Superior temporal gyrus (tissue), 1 donor: ENCODE measurements around the gene PRSS33.

Experiments
- DNase-seq: peaks from one replicate; pipeline ENCODE4 v3.0.0-alpha.2; 2016; ENCODE audit errors: extremely low spot score

The PRSS33 gene

DNA sequence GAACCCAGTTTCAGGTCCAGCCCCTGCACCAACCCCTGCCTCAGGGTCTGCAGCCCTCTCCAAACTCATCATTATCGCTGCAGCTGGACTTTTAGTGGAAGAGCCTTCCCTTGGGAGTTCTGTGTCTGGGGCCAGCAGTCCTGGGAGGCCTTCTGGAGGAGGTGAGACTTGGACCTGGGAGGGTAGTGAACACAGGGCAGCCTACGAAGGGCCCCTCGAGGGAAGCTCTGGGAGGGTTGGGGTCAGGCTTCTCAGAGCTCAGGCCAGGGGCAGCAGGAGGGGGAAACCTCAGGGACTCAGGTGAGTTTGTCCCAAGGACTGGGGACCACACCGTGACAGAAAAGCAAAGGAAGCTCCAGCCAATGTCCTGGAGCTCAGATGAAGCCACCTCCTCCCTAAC is 46.2 kb downstream of the PRSS33 start:
- DNase-seq = no peak

DNA sequence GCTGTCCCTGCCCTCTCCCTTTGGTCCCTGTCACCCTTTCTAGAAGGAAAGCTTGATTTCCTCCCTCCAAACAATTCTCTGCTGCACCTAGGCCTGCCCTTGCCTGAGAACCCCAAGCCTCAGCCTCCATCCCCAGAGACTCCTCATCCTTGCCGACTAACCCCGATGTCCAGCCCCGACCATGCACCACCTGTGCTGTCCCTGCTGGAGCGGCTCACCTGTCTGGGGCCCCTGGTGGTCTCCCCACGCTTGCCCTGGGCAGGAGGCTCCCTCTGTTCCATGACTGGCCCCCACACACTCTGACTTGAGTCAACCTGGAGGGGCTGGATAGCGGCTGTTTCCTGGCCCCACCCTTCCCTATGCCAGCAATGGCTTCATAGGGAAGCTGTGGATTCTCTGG is 46.9 kb downstream of the PRSS33 start:
- no peak for DNase-seq

DNA sequence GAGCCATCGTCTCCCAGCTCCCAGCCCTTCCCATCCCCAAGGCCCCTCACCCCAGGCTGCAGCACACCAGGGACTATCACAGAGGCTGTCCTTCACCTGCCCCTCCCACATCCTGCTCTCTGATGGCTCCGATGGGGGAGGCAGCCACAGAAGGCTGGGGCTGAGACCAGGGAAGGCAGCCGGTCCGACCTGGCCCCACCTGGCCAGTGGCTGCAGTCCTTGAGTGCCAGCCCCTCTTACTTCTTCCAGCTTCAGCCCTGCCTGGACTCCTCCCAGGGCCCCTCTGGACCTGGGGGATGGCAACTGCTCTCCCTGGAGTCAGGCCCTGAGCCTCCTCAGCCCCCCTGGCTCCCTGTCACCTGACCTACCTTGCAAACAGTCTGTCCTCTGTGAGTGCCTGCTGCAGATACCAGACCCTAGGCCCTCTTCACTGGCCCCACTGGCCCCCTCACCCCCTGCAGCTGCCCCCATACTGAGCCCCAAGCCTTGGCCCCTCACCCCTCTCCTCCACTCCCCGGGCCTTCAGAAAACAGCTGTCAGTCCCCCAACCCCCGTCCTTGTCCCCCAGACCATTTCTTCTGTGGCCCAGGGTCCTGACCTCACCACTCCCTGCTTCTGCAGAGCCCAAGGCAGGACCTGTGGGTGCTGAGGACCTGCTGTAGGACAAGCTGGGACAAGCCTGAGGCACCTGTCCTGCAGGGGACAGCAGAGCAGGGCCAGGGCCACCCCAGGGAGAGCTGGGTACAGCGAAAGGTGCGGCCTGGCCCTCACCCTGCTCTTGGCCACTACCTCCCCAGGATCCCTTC is 47.5 kb downstream of the PRSS33 start:
- DNase-seq = no peak

DNA sequence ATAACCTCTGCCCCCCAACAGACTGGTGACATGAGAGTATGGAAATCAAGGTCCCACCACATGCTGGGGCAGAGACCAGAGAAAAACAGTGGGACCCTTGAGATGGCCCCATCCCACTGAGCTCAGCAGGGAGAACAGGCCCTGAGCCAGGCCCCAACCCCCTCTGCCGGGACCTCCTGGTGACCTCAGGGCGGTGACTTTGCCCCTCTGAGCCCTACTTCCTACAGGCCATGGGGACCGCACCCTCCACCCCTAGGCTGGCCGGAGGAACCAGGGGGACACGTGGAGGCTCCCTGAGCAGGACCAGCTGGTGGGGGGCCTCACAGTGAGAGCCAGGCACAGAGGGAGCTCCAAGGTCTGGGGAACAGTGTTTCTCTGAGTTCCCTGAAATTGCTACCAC is 48.7 kb downstream of the PRSS33 start:
- DNase-seq = no peak

DNA sequence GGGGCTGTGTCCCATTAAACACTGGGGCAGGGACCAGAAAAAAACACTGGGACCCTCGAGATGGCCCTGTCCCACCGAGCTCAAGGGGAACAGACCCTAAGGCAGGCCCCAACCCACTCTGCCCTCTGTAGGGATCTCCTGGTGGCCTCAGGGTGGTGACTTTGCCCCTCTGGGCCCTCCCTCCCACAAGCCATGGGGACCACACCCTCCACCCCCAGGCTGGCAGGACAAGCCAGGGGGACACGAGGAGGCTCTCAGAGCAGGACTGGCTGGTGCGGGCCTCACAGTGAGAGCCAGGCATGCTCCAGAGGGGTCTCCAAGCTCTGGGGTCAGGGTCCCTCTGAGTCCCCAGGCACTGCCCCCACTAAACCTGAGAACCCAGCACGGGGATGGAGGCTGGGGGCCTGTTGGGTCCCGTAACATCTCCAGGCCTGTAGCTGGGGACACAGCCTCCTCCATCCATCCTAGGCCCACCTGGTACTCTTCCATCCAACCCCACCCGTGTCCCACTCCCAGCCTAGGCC is 49.4 kb downstream of the PRSS33 start:
- no peak for DNase-seq

DNA sequence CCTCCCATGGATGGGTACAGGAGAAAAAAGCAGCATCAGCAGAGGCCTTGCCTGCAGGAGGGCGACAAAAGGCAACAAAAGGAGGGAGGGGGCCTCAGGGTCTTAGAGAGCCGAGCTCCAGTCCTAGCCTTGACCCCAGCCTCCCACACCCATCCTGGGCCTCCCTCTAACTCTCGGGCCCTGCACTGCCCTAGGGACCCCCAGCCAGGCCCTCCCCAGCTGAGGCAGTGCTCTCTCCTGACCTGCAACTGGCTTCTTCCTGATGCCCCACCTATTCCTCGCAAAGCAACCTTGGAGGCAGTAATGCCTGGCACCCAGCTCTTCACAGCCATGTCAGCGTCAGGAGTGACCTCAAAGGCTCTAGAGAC is 50.1 kb downstream of the PRSS33 start:
- no peak for DNase-seq

DNA sequence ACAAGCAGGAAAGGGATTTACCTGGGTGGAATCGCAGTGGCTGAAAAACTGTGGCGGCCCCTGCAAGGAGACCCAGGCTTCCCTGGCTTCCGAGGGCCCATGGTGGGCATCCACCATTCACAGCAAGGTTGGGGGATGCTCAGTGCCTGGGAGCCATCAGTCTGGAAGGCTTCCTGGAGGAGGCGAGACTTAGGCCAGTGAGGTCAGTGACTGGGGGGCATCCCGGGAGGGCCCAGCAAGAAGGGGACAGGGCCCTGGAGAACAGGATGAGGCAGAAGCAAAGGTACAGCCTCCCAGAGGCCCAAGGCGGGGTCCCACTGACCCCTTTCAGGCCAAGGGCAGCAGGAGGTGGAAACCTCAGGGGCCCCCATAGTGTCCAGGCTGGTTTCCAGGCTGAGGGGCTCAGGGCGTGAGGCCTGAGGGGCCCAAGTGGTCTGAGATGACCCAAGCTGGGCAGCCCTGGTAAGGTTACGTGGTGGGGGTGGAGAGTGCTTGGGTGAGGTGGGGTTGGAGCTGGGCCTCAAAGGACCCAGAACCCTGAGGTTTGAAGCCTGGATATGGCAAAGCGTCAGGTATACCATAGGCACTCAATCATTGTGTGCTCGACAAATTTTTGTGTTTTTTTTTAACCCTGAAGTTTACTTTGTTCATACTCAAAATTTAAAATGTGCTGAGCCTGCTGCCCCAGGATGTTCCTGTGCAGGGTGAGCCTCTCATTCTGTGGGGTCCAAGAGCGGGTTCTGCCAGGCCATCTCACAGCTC is 50.7 kb downstream of the PRSS33 start:
- no peak for DNase-seq

DNA sequence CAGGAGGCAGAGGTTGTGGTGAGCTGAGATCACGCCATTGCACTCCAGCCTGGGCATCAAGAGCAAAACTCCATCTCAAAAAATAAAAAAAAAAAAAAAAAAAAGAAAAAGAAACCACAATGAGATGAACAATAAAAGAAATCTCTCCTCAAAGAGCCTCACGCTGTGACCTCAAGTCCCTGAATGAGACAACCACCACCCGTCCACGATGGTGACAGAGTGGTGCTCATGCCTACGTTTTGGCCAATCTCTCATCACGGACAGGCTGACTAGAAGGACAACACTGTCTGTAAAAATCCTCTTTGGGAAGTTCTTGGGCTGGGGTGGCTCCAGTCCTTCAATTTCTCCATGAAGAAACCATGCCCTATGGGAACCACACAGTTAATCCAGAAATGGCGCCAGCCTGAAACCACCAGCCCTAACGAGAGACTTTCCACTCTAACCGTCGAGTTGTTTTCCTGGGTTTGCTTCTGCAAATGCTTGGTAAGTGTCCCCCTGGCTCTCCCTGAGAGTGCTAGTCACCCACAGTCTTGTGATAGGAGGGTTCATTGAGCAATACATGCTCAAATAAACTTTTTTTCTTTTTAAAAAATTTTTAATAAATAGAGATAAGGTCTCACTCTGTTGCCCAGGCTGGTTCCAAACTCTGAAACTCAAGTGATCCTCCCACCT is 52.4 kb downstream of the PRSS33 start:
- DNase-seq = no peak
